Upper lobe of right lung (tissue), 1 donor: Measurements from ENCODE around the gene JMJD7. TPM values are rescaled to one million over a fixed set of nuclear protein-coding genes. Genes with fewer than 3 reads are reported as not detected.

Source experiments
- ATAC-seq: fragments of 200-7000 bp; cut with Tn5 transposase; one replicate; pipeline ENCODE4 v1.9.1; 2020; ENCODE audit warnings: mild to moderate bottlenecking, moderate library complexity
- DNase-seq: peaks from one replicate; pipeline ENCODE4 v3.0.0-alpha.2; 2020
- H3K27ac ChIP-seq: fragments of 200-600 bp; one replicate; pipeline ENCODE4 v1.8.0; 2022
- H3K27me3 ChIP-seq: fragments of 200-600 bp; one replicate; pipeline ENCODE4 v1.8.0; 2022; ENCODE audit warnings: mild to moderate bottlenecking
- H3K36me3 ChIP-seq: fragments of 200-600 bp; one replicate; pipeline ENCODE4 v1.8.0; 2022
- H3K4me1 ChIP-seq: fragments of 200-600 bp; one replicate; pipeline ENCODE4 v1.8.0; 2022
- H3K4me3 ChIP-seq: fragments of 200-600 bp; one replicate; pipeline ENCODE4 v1.8.0; 2022; ENCODE audit warnings: mild to moderate bottlenecking
- H3K9me3 ChIP-seq: fragments of 200-600 bp; one replicate; pipeline ENCODE4 v1.8.0; 2022
- CTCF ChIP-seq: fragments of 200-600 bp; IDR thresholded peaks from one replicate; pipeline ENCODE4 v1.8.0; 2022; ENCODE audit warnings: antibody characterized with exemption
- intact Hi-C: fragments of 100-400 bp; cut with DNase I; formaldehyde crosslinking; loops from one replicate; pipeline ENCODE4 v1.11.0; 2022
- total RNA-seq: library from RNA; stranded (reverse); fragmentation: NEBNext Ultra II Directional; extraction: Animal tissue kit (Norgen Biotek cat#: 25700); gene quantifications from one replicate; pipeline ENCODE4 v1.2.1, GENCODE V29; 2021
- donor health status: DM: no; HTN: yes; CAD: no; lungs with severe emphysema.

JMJD7 gene
- total RNA-seq, 1 donor from 2014 or later, result 36.7 TPM

DNA sequence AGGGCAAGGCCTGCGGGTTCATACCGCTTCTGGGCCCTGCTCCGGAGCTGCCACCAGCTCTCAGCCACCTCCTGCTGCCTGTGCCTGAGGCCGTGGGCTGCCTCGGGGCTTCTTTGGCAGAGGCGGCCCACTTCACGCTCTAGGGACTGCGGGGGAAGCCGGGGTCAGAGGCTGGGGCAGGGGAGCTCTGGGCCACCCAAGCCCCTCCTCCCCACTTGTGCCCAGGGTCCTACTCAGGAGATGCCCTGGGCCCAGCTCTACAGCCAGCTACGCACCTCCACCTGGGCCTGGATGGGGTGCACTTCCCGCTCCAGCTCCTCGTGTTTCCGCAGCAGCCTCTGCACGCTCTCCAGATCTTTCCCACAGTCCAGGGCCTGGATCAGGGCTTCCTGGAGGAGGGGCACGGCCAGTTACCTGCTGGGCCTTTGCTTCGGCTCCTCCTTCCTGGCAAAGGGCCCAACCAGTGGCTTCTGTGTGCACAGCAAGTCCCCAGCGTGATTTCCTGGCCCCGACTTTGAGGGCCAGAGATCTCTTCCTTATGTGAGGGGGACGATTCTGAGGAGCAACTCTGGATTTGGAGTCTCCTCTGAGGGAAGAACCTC, 34.7 kb downstream of the JMJD7 start:
- Histone ChIP-seq H3K36me3 (no peaks in the 10 kb centered on the region), H3K27ac (no peak overlapping the region), H3K4me1 (no peaks in the 10 kb centered on the region), H3K9me3 (no peaks in the 10 kb centered on the region), H3K27me3 (no peaks in the 10 kb centered on the region), H3K4me3 (no peak overlapping the region)
- TF ChIP-seq CTCF, result no peak
- DNase-seq (peak; percentile 84), ATAC-seq (peak; percentile 56)
- intact Hi-C loops, result no loop called here

DNA sequence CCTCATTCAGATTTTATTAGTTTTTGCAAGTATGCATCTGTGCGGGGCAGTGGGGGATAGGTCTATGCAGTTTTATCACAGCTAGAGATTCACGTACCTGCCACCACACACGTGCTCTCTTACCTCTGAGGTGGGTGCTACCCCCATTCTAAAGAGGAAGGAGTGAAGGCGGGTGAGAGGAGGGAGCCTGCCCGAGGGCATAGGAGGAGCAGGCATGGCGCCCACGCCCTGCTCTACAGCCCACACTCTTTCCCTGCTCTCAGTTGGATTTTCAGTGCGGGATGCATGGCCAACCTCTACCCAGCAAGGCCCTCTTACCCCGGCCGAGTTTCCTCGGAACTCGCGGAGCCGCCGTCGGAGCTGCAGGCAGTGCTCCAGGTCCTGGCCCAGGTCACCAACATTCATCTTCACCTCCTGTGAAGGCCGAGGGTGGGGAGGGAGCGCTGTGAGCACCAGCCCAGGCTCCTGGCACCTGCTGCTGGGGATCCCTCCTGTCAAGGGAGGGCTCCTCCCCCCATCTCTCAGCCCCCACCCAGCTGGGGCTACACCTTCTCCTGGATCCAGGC, 37.7 kb downstream of the JMJD7 start:
- no peak for DNase-seq
- Histone ChIP-seq H3K36me3 (no peaks in the 10 kb centered on the region), H3K27ac (no peak overlapping the region), H3K9me3 (no peaks in the 10 kb centered on the region), H3K27me3 (no peaks in the 10 kb centered on the region), H3K4me3 (no peak overlapping the region), H3K4me1 (no peaks in the 10 kb centered on the region)
- no peak for TF ChIP-seq CTCF
- intact Hi-C loops, result no loop called here
- ATAC-seq, result no peak

GRCh38 chr15:41866263-41866703, 38.4 kb downstream of the JMJD7 start:
- Histone ChIP-seq H3K9me3 (no peaks in the 10 kb centered on the region), H3K27me3 (no peaks in the 10 kb centered on the region), H3K36me3 (no peaks in the 10 kb centered on the region), H3K4me1 (no peaks in the 10 kb centered on the region), H3K27ac (no peak overlapping the region), H3K4me3 (no peak overlapping the region)
- ATAC-seq (no peak), DNase-seq (no peak)
- intact Hi-C loops, result no loop called here
- no peak for TF ChIP-seq CTCF

- no peak for DNase-seq
- Histone ChIP-seq H3K9me3 (no peaks in the 10 kb centered on the region), H3K4me3 (no peak overlapping the region), H3K27ac (no peak overlapping the region), H3K27me3 (no peaks in the 10 kb centered on the region), H3K4me1 (no peaks in the 10 kb centered on the region), H3K36me3 (no peaks in the 10 kb centered on the region)
- no peak for TF ChIP-seq CTCF
- intact Hi-C loops, result no loop called here
- ATAC-seq, result no peak
Measured at GRCh38 chr15:41866872-41867579, 39.1 kb downstream of the JMJD7 start.

DNA sequence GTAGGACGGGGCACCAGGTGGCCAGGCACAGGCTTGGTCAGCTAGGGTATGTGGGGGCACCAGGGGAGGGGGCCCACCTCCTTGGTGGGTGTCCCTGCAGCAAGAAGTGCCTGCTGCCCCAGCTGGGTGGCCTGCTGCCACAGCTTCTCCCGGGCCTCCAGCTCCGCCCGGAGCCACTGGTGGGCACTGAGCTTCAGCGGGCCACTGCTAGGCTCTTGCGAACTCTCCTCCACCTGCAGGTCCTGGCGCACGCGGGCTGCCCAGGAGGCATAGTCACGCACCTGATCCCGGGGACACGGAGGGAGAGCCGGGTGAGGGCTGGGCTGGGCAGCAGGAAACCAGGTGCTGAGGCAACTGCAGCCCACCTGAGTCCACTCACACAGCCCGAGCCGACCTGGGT, 40.4 kb downstream of the JMJD7 start:
- Histone ChIP-seq H3K4me1 (no peaks in the 10 kb centered on the region), H3K4me3 (no peak overlapping the region), H3K36me3 (no peaks in the 10 kb centered on the region), H3K27me3 (no peaks in the 10 kb centered on the region), H3K9me3 (no peaks in the 10 kb centered on the region), H3K27ac (no peak overlapping the region)
- intact Hi-C loops, result no loop called here
- TF ChIP-seq CTCF, result no peak
- DNase-seq (no peak), ATAC-seq (no peak)
